ENCODE results near the gene ZCCHC24.

DNA sequence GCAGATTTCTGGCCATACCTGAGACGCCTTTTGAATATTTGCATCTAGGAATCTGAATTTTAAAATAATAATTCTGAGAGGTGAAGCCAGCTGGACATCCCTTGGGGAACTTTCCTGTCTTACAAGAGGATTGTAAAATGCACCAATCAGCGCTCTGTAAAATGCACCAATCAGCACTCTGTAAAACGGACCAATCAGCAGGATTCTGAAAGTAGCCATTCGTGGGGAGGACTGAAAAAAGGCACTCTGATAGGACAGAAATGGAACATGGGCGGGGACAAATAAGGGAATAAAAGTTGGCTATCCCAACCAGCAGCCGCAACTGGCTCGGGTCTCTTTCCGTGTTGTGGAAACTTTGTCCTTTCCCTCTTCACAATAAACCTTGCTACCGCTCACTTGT is 88.2 kb downstream of the ZCCHC24 start:
- TF ChIP-seq CTCF (IDR thresholded peaks at IDR 0.05) (no peak), POLR2A (IDR thresholded peaks at IDR 0.05) (no peak)
